A549 treated with RU486 at 1 μM for 4 hours (cell line): ENCODE results near the gene RAPGEFL1. TPM values are rescaled to one million over a fixed set of nuclear protein-coding genes. Genes with fewer than 3 reads are reported as not detected.

Experiments used
- total RNA-seq: library from RNA; stranded (reverse); fragments of 200-300 nt; extraction: Qiagen RNA extraction; gene quantifications from 5 replicates; pipeline ENCODE4 v1.2.3, GENCODE V29; 2022; ENCODE audit warnings: low read depth

RAPGEFL1 gene
- 2.4 to 2.7 TPM (median 2.5 TPM) in 5 replicates for total RNA-seq

GRCh38 chr17:40177275-40177874, at the start of gene RAPGEFL1:
TSS of gene RAPGEFL1 (plus strand) at chr17:40177470. CDS start at chr17:40177862, 392 bp downstream.

GRCh38 chr17:40218740-40219593, 41.7 kb downstream of the RAPGEFL1 start, which contains the start of gene WIPF2:
TSS of gene WIPF2 (plus strand) at chr17:40219304. CDS start at chr17:40256460, 37,156 bp downstream.

Other genes starting within 250 kb of the RAPGEFL1 start
- gene ORMDL3, start 249.9 kb upstream of the RAPGEFL1 start, total RNA-seq = 33.9 to 47.8 TPM (median 44.0 TPM) in 5 replicates
- gene LRRC3C, start 249.7 kb upstream of the RAPGEFL1 start, total RNA-seq = not detected in 5 replicates
- gene GSDMA, start 214.5 kb upstream of the RAPGEFL1 start, total RNA-seq = not detected in 5 replicates
- gene PSMD3, start 196.7 kb upstream of the RAPGEFL1 start, total RNA-seq = 149 to 180 TPM (median 173 TPM) in 5 replicates
- gene CSF3, start 162.0 kb upstream of the RAPGEFL1 start, total RNA-seq = 0.10 to 0.20 TPM (median 0.16 TPM) in 3 of 5 replicates, not detected in the others
- 41.4 to 55.4 TPM (median 50.7 TPM) in 5 replicates for gene MED24, start 123.1 kb upstream of the RAPGEFL1 start, total RNA-seq
- gene THRA, start 114.5 kb upstream of the RAPGEFL1 start, total RNA-seq = 13.3 to 19.6 TPM (median 18.7 TPM) in 5 replicates
- gene NR1D1, start 76.9 kb upstream of the RAPGEFL1 start, total RNA-seq = 9.3 to 12.8 TPM (median 11.5 TPM) in 5 replicates
- 54.9 to 64.4 TPM (median 62.7 TPM) in 5 replicates for gene MSL1, start 55.5 kb upstream of the RAPGEFL1 start, total RNA-seq
- gene CASC3, start 36.9 kb upstream of the RAPGEFL1 start, total RNA-seq = 40.8 to 48.1 TPM (median 45.2 TPM) in 5 replicates
- 17.5 to 22.6 TPM (median 18.1 TPM) in 5 replicates for gene WIPF2, start 41.8 kb downstream of the RAPGEFL1 start, total RNA-seq
- gene CDC6, start 110.4 kb downstream of the RAPGEFL1 start, total RNA-seq = 53.9 to 62.4 TPM (median 58.9 TPM) in 5 replicates
- 35.1 to 42.9 TPM (median 37.0 TPM) in 5 replicates for gene RARA, start 131.7 kb downstream of the RAPGEFL1 start, total RNA-seq
- gene GJD3, start 187.3 kb downstream of the RAPGEFL1 start, total RNA-seq = 0.51 to 0.98 TPM (median 0.87 TPM) in 5 replicates
- gene TOP2A, start 240.4 kb downstream of the RAPGEFL1 start, total RNA-seq = 132 to 273 TPM (median 231 TPM) in 5 replicates